Neuronal stem cell (in vitro differentiated cells): ENCODE measurements around the gene LEFTY2.
A peak's percentile ranks its signal among the peaks of the same experiment; 100 is the strongest.

Source experiments
- DNase-seq: peaks from one replicate; pipeline ENCODE4 v3.0.0-alpha.2; 2013; ENCODE audit warnings: low spot score
- H2AFZ ChIP-seq: one replicate; pipeline ENCODE4 v1.6.1; 2013; ENCODE audit warnings: mild to moderate bottlenecking, low read length, inconsistent platforms
- H2AK5ac ChIP-seq: 2 replicates; pipeline ENCODE4 v1.6.1; 2013; ENCODE audit warnings: low read depth, mild to moderate bottlenecking, inconsistent platforms, low read length, moderate library complexity, mixed read lengths
- H2BK120ac ChIP-seq: 2 replicates; pipeline ENCODE4 v1.6.1; 2013; ENCODE audit warnings: low read depth, mild to moderate bottlenecking, inconsistent platforms, low read length, moderate library complexity, mixed read lengths
- H2BK12ac ChIP-seq: one replicate; pipeline ENCODE4 v1.6.1; 2013; ENCODE audit warnings: low read length, inconsistent platforms
- H2BK15ac ChIP-seq: 2 replicates; pipeline ENCODE4 v1.6.1; 2013; ENCODE audit warnings: mild to moderate bottlenecking, low read length, inconsistent platforms, mixed read lengths
- H2BK5ac ChIP-seq: one replicate; pipeline ENCODE4 v1.6.1; 2013; ENCODE audit warnings: inconsistent platforms, mild to moderate bottlenecking, low read length, moderate library complexity
- H3K14ac ChIP-seq: one replicate; pipeline ENCODE4 v1.6.1; 2013; ENCODE audit warnings: low read length, inconsistent platforms
- H3K18ac ChIP-seq: 2 replicates; pipeline ENCODE4 v1.6.1; 2013; ENCODE audit warnings: low read length, inconsistent platforms
- H3K23ac ChIP-seq: 2 replicates; pipeline ENCODE4 v1.6.1; 2013; ENCODE audit warnings: low read depth, mild to moderate bottlenecking, mixed read lengths, low read length, inconsistent platforms; ENCODE audit not compliant: poor library complexity
- H3K27ac ChIP-seq: replicated peaks from 3 replicates; pipeline ENCODE4 v1.5.1; 2013; ENCODE audit warnings: low read length, inconsistent platforms
- H3K27me3 ChIP-seq, 3 experiments: 2 replicates each; pipeline ENCODE4 v1.6.1; 2013; ENCODE audit warnings: low read length in 3 of 3, mild to moderate bottlenecking in 2 of 3, inconsistent platforms in 1 of 3, low read depth in 1 of 3, mixed read lengths in 1 of 3, moderate library complexity in 1 of 3; ENCODE audit not compliant: control insufficient read depth in 3 of 3, insufficient read depth in 3 of 3
- H3K36me3 ChIP-seq, 2 donors: replicated peaks in 1 of 2; 2 replicates each; pipeline ENCODE4 v1.6.1; 2013; ENCODE audit warnings: low read length in 2 of 2; ENCODE audit not compliant: control insufficient read depth in 2 of 2, insufficient read depth in 2 of 2
- H3K4ac ChIP-seq: 2 replicates; pipeline ENCODE4 v1.6.1; 2013; ENCODE audit warnings: inconsistent platforms, mild to moderate bottlenecking, low read length, moderate library complexity
- H3K4me1 ChIP-seq, 2 donors: 1 replicate in 1 of 2; 2 replicates in 1 of 2; pipeline ENCODE4 v1.6.1; 2013; ENCODE audit warnings: low read length in 2 of 2, low read depth in 1 of 2; ENCODE audit not compliant: control insufficient read depth in 2 of 2, insufficient read depth in 1 of 2
- H3K4me2 ChIP-seq: one replicate; pipeline ENCODE4 v1.6.1; 2013; ENCODE audit warnings: mild to moderate bottlenecking, low read length, inconsistent platforms; ENCODE audit not compliant: insufficient read depth, poor library complexity, severe bottlenecking
- H3K4me3 ChIP-seq, 2 donors: 2 replicates each; pipeline ENCODE4 v1.5.1; 2013; ENCODE audit warnings: low read length in 2 of 2, mild to moderate bottlenecking in 2 of 2, inconsistent platforms in 1 of 2, moderate library complexity in 1 of 2
- H3K79me1 ChIP-seq: one replicate; pipeline ENCODE4 v1.6.1; 2013; ENCODE audit warnings: low read depth, mild to moderate bottlenecking, inconsistent platforms, low read length, moderate library complexity
- H3K9ac ChIP-seq: one replicate; pipeline ENCODE4 v1.6.1; 2013; ENCODE audit warnings: mild to moderate bottlenecking, low read depth, low read length, inconsistent platforms; ENCODE audit not compliant: poor library complexity
- H3K9me3 ChIP-seq, 2 donors: replicated peaks in 1 of 2; 2 replicates each; pipeline versions ENCODE3 to v1.6.1; 2013; ENCODE audit warnings: low read length in 2 of 2, mild to moderate bottlenecking in 2 of 2, inconsistent platforms in 1 of 2, low read depth in 1 of 2, mixed read lengths in 1 of 2, moderate library complexity in 1 of 2; ENCODE audit not compliant: control insufficient read depth in 2 of 2, insufficient read depth in 1 of 2
- H4K8ac ChIP-seq: one replicate; pipeline ENCODE4 v1.6.1; 2013; ENCODE audit warnings: low read depth, mild to moderate bottlenecking, inconsistent platforms, low read length, moderate library complexity
- H4K91ac ChIP-seq: one replicate; pipeline ENCODE4 v1.6.1; 2013; ENCODE audit warnings: low read length, low read depth, mild to moderate bottlenecking, inconsistent platforms; ENCODE audit not compliant: poor library complexity
- WGBS, 2 donors: extraction: QIAGEN DNeasy Blood & Tissue Kit; methylation state at CpG; one replicate each; pipeline ENCODE4 v1.1.7; 2013; ENCODE audit warnings: missing lambda C conversion rate in 2 of 2, mixed read lengths in 1 of 2; ENCODE audit not compliant: insufficient read length in 2 of 2, insufficient replicate concordance in 1 of 2; ENCODE audit errors: extremely low coverage in 2 of 2; 5-methylcytosine and 5-hydroxymethylcytosine counted together

LEFTY2 gene

GRCh38 chr1:225961659-225962439 is 20.8 kb upstream of the LEFTY2 start:
- no CpG with 5 or more reads among the region's 20 CpGs for WGBS, 2 donors
- no peak overlapping the region for H3K23ac ChIP-seq
- no peak overlapping the region for H3K9ac ChIP-seq
- H3K14ac ChIP-seq, result no peak overlapping the region
- no peaks in the 10 kb centered on the region for H3K9me3 ChIP-seq
- no peak for DNase-seq
- no peak overlapping the region for H4K8ac ChIP-seq
- H2BK15ac ChIP-seq, result no peak overlapping the region
- H3K4ac ChIP-seq, result no peak overlapping the region
- H2AFZ ChIP-seq, result peak overlapping the region; percentile 15
- no peaks in the 10 kb centered on the region for H3K36me3 ChIP-seq
- no peak overlapping the region for H2BK5ac ChIP-seq
- peaks cover 3% of the 10 kb centered on the region for H3K79me1 ChIP-seq
- H2BK12ac ChIP-seq, result no peak overlapping the region
- no peak overlapping the region for H3K4me2 ChIP-seq
- H3K4me1 ChIP-seq, result no peaks in the 10 kb centered on the region
- no peak overlapping the region for H3K4me3 ChIP-seq
- no peaks in the 10 kb centered on the region for H3K27me3 ChIP-seq
- no peak overlapping the region for H4K91ac ChIP-seq
- no peak overlapping the region for H3K18ac ChIP-seq
- H2BK120ac ChIP-seq, result no peak overlapping the region
- H3K27ac ChIP-seq, result no peak overlapping the region
- no peak overlapping the region for H2AK5ac ChIP-seq

- Histone ChIP-seq H3K36me3 (no peaks in the 10 kb centered on the region), H2AK5ac (no peak overlapping the region), H4K8ac (no peak overlapping the region), H3K27me3 (peaks cover 0 to 2% (median 0%) of the 10 kb centered on the region in 3 experiments), H3K23ac (peak overlapping the region; percentile 29), H3K4me1 (no peaks in the 10 kb centered on the region), H3K4me3 (no peak overlapping the region), H2AFZ (no peak overlapping the region), H3K14ac (no peak overlapping the region), H3K18ac (no peak overlapping the region), H3K4me2 (no peak overlapping the region), H4K91ac (no peak overlapping the region), H3K9ac (no peak overlapping the region), H2BK120ac (no peak overlapping the region), H3K27ac (no peak overlapping the region), H3K79me1 (peaks cover 2% of the 10 kb centered on the region), H3K9me3 (no peaks in the 10 kb centered on the region), H2BK5ac (peak overlapping the region; percentile 54), H2BK12ac (no peak overlapping the region), H2BK15ac (no peak overlapping the region), H3K4ac (no peak overlapping the region)
- no CpG with 5 or more reads among the region's 3 CpGs for WGBS, 2 donors
- no peak for DNase-seq
Measured at GRCh38 chr1:225958041-225958440, 17.0 kb upstream of the LEFTY2 start.

- Histone ChIP-seq H3K4ac (no peak overlapping the region), H4K91ac (no peak overlapping the region), H2BK12ac (no peak overlapping the region), H3K23ac (no peak overlapping the region), H2AK5ac (peak overlapping the region; percentile 90), H3K14ac (no peak overlapping the region), H3K79me1 (peaks cover 2% of the 10 kb centered on the region), H2BK15ac (no peak overlapping the region), H3K18ac (peak overlapping the region; percentile 83), H2BK120ac (no peak overlapping the region), H3K9ac (no peak overlapping the region), H3K27ac (no peak overlapping the region), H2BK5ac (peak overlapping the region; percentile 39), H3K4me1 (peaks cover 0 to 5% of the 10 kb centered on the region in 2 donors), H3K4me3 (no peak overlapping the region), H2AFZ (no peak overlapping the region), H4K8ac (peak overlapping the region; percentile 43), H3K36me3 (no peaks in the 10 kb centered on the region), H3K27me3 (peaks cover 0 to 2% (median 0%) of the 10 kb centered on the region in 3 experiments), H3K9me3 (no peaks in the 10 kb centered on the region), H3K4me2 (no peak overlapping the region)
- WGBS, 2 donors, result no CpG with 5 or more reads among the region's 1 CpG
- no peak for DNase-seq
Measured at GRCh38 chr1:225954753-225955152, 13.7 kb upstream of the LEFTY2 start.

GRCh38 chr1:225953315-225953714 is 12.3 kb upstream of the LEFTY2 start:
- peaks cover 0 to 14% of the 10 kb centered on the region in 2 donors for H3K4me1 ChIP-seq
- no peak overlapping the region for H4K8ac ChIP-seq
- H3K9me3 ChIP-seq, result no peaks in the 10 kb centered on the region
- no peak overlapping the region for H2AFZ ChIP-seq
- H3K14ac ChIP-seq, result no peak overlapping the region
- H4K91ac ChIP-seq, result no peak overlapping the region
- no peak overlapping the region for H3K27ac ChIP-seq
- no peak for DNase-seq
- no peak overlapping the region for H3K4me3 ChIP-seq
- H2AK5ac ChIP-seq, result no peak overlapping the region
- WGBS, 2 donors, result no CpG with 5 or more reads among the region's 4 CpGs
- no peak overlapping the region for H3K9ac ChIP-seq
- H2BK120ac ChIP-seq, result no peak overlapping the region
- H2BK12ac ChIP-seq, result no peak overlapping the region
- H3K36me3 ChIP-seq, result no peaks in the 10 kb centered on the region
- H3K79me1 ChIP-seq, result peaks cover 2% of the 10 kb centered on the region
- no peak overlapping the region for H3K23ac ChIP-seq
- no peak overlapping the region for H2BK5ac ChIP-seq
- no peak overlapping the region for H3K18ac ChIP-seq
- no peak overlapping the region for H3K4ac ChIP-seq
- no peak overlapping the region for H3K4me2 ChIP-seq
- peaks cover 0 to 11% (median 4%) of the 10 kb centered on the region in 3 experiments for H3K27me3 ChIP-seq
- H2BK15ac ChIP-seq, result no peak overlapping the region
